Prostate gland (tissue), 2 donors: Measurements from ENCODE around the gene COTL1. TPM values are rescaled to one million over a fixed set of nuclear protein-coding genes. Genes with fewer than 3 reads are reported as not detected.
A peak's percentile ranks its signal among the peaks of the same experiment; 100 is the strongest.

Experiments
- DNase-seq: peaks from one replicate; pipeline ENCODE4 v3.0.0-alpha.2; 2019; ENCODE audit warnings: low spot score
- H3K27ac ChIP-seq, 2 donors: fragments of 200-600 bp; sonication (generic); 2 replicates each; pipeline ENCODE4 v1.5.1; 2017 to 2019
- H3K27me3 ChIP-seq: fragments of 200-600 bp; sonication (generic); replicated peaks from 2 replicates; pipeline ENCODE4 v1.5.1; 2019; ENCODE audit not compliant: insufficient read depth
- H3K36me3 ChIP-seq, 2 donors: fragments of 200-600 bp; sonication (generic); 1 replicate in 1 of 2; 2 replicates in 1 of 2; pipeline versions ENCODE4 v1.5.1 to v1.8.1; 2017 to 2019
- H3K4me1 ChIP-seq: fragments of 200-600 bp; sonication (generic); replicated peaks from 2 replicates; pipeline ENCODE4 v1.5.1; 2019
- H3K4me3 ChIP-seq, 2 donors: fragments of 200-600 bp; sonication (generic); 2 replicates each; pipeline ENCODE4 v1.5.1; 2017 to 2019
- H3K9me3 ChIP-seq: fragments of 200-600 bp; sonication (generic); 2 replicates; pipeline ENCODE4 v1.5.1; 2017
- CTCF ChIP-seq, 4 experiments: fragments of 200-600 bp in 2 of 4; fragments of 450-650 bp in 2 of 4; sonication (generic) in 2 of 4; IDR thresholded peaks; 1 replicate in 3 of 4; 2 replicates in 1 of 4; pipeline ENCODE4 v1.5.1; 2016 to 2019; ENCODE audit warnings: antibody characterized with exemption in 4 of 4, mild to moderate bottlenecking in 2 of 4, moderate library complexity in 2 of 4
- POLR2A ChIP-seq: fragments of 450-650 bp; IDR thresholded peaks from one replicate; pipeline ENCODE4 v1.6.1; 2016; ENCODE audit warnings: antibody characterized with exemption, mild to moderate bottlenecking
- POLR2AphosphoS5 ChIP-seq: sonication (generic); formaldehyde crosslinking; IDR thresholded peaks from one replicate; pipeline ENCODE4 v1.6.1; 2017; ENCODE audit warnings: antibody characterized with exemption
- WGBS: methylation state at CpG from one replicate; pipeline ENCODE4 v1.1.5; 2018; 5-methylcytosine and 5-hydroxymethylcytosine counted together
- intact Hi-C: fragments of 100-400 bp; cut with DNase I; formaldehyde crosslinking; loops from one replicate; pipeline ENCODE4 v1.14.2; 2022
- total RNA-seq, 2 donors: library from RNA; depleted of rRNA; stranded (reverse); fragments of >200 nt; gene quantifications; one replicate each; pipeline ENCODE4 v1.1.0, GENCODE V29; 2016

Gene COTL1
- total RNA-seq, 2 donors from 2014 or later, result 46.8 to 110 TPM

- Histone ChIP-seq H3K27ac (no peak overlapping the region), H3K27me3 (no peaks in the 10 kb centered on the region), H3K36me3 (no peaks in the 10 kb centered on the region), H3K4me1 (no peaks in the 10 kb centered on the region), H3K4me3 (no peak overlapping the region), H3K9me3 (no peaks in the 10 kb centered on the region)
- intact Hi-C loops, result no loop called here
- no peak for TF ChIP-seq CTCF (IDR thresholded peaks at IDR 0.05)
- TF ChIP-seq POLR2AphosphoS5, result no peak
- no peak for TF ChIP-seq POLR2A
- 52% methylated on average over 8 of the region's 8 CpGs for WGBS
- DNase-seq, result no peak
Measured at GRCh38 chr16:84597931-84598351, 19.9 kb downstream of the COTL1 start.

GRCh38 chr16:84597528-84597896 is 20.4 kb downstream of the COTL1 start:
- Histone ChIP-seq H3K27me3 (no peaks in the 10 kb centered on the region), H3K36me3 (no peaks in the 10 kb centered on the region), H3K9me3 (no peaks in the 10 kb centered on the region), H3K4me1 (no peaks in the 10 kb centered on the region), H3K4me3 (no peak overlapping the region), H3K27ac (no peak overlapping the region)
- intact Hi-C loops, result no loop called here
- TF ChIP-seq POLR2AphosphoS5, result no peak
- no peak for TF ChIP-seq POLR2A
- no peak for TF ChIP-seq CTCF (IDR thresholded peaks at IDR 0.05)
- WGBS, result 72% methylated on average over 6 of the region's 6 CpGs
- DNase-seq, result no peak

GRCh38 chr16:84596801-84597527 is 20.9 kb downstream of the COTL1 start:
- intact Hi-C loops, result no loop called here
- no peak overlapping the region for H3K27ac ChIP-seq

GRCh38 chr16:84596161-84596560 is 21.7 kb downstream of the COTL1 start:
- intact Hi-C loops, result no loop called here
- TF ChIP-seq CTCF (IDR thresholded peaks at IDR 0.05) (no peak), POLR2AphosphoS5 (no peak), POLR2A (no peak)
- no peaks in the 10 kb centered on the region for H3K27me3 ChIP-seq
- H3K36me3 ChIP-seq, result no peaks in the 10 kb centered on the region
- H3K4me3 ChIP-seq, result no peak overlapping the region
- no peaks in the 10 kb centered on the region for H3K4me1 ChIP-seq
- no peak for DNase-seq
- H3K27ac ChIP-seq, result no peak overlapping the region
- no peaks in the 10 kb centered on the region for H3K9me3 ChIP-seq

More at GRCh38 chr16:84596801-84597527, 20.9 kb downstream of the COTL1 start:
- no peaks in the 10 kb centered on the region for H3K4me1 ChIP-seq
- DNase-seq, result no peak
- WGBS, result 94% methylated on average over 14 of the region's 14 CpGs
- no peak for TF ChIP-seq CTCF (IDR thresholded peaks at IDR 0.05)
- TF ChIP-seq POLR2A, result no peak
- TF ChIP-seq POLR2AphosphoS5, result no peak
- H3K4me3 ChIP-seq, result no peak overlapping the region
- H3K27me3 ChIP-seq, result no peaks in the 10 kb centered on the region
- no peaks in the 10 kb centered on the region for H3K9me3 ChIP-seq
- no peaks in the 10 kb centered on the region for H3K36me3 ChIP-seq

DNA sequence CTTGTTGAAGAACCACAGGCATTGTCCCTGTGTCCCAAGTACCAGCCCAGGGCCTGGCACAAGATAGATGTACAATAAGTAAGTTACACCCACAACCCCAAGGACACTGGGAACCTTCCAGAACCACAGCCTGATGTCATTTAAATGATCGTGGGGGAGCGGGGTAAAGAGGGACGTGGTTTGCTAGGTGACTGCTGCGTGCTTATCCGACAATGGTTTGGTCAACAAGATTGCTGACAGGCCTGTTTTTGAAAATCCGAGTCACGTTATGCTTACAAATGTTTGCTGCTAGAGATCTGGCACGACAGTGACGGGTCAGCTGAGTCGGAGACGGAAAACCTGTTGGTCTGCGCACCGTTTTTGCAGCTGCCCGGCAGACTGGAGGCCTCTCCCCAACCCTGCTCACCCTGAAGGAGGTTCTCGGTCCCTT is 22.8 kb downstream of the COTL1 start:
- intact Hi-C loops, result no loop called here
- peak overlapping the region in 1 of 2 donors; percentile 31 for H3K27ac ChIP-seq
- no peak for TF ChIP-seq POLR2A
- peak; percentile 48 for TF ChIP-seq POLR2AphosphoS5
- TF ChIP-seq CTCF (IDR thresholded peaks at IDR 0.05), result no peak
- WGBS, result 82% methylated on average over 15 of the region's 15 CpGs
- DNase-seq, result peak; percentile 25
- H3K4me3 ChIP-seq, result no peak overlapping the region
- no peaks in the 10 kb centered on the region for H3K9me3 ChIP-seq
- H3K4me1 ChIP-seq, result no peaks in the 10 kb centered on the region
- no peaks in the 10 kb centered on the region for H3K27me3 ChIP-seq
- no peaks in the 10 kb centered on the region for H3K36me3 ChIP-seq
